GM12873 (cell line): ENCODE data around the gene SLIT3.

Source experiments
- CTCF ChIP-seq: IDR thresholded peaks from 2 replicates; pipeline ENCODE4 v1.5.1; 2012; ENCODE audit warnings: low read depth, mild to moderate bottlenecking, moderate library complexity, low read length, control low read depth; ENCODE audit not compliant: insufficient read depth; ENCODE audit errors: missing control alignments

The SLIT3 gene

GRCh38 chr5:169253071-169253470 lies 47.9 kb downstream of the SLIT3 start:
- no peak for TF ChIP-seq CTCF

- no peak for TF ChIP-seq CTCF
Observed at GRCh38 chr5:169251333-169252084, 49.4 kb downstream of the SLIT3 start.

GRCh38 chr5:169250887-169251286 lies 50.1 kb downstream of the SLIT3 start:
- no peak for TF ChIP-seq CTCF

GRCh38 chr5:169248996-169249395 lies 51.9 kb downstream of the SLIT3 start:
- no peak for TF ChIP-seq CTCF

- TF ChIP-seq CTCF = no peak
Observed at GRCh38 chr5:169248550-169248949, 52.4 kb downstream of the SLIT3 start.

- TF ChIP-seq CTCF = no peak
Observed at GRCh38 chr5:169244812-169245211, 56.1 kb downstream of the SLIT3 start.

- TF ChIP-seq CTCF = no peak
Observed at GRCh38 chr5:169243651-169244422, 57.1 kb downstream of the SLIT3 start.
